HG03342 (cell line): ENCODE measurements around the gene CAPN15.
A peak's percentile ranks its signal among the peaks of the same experiment; 100 is the strongest.
"Not testable (repeated sequence)": the region's sequence is repeated elsewhere in the genome, so short reads cannot be mapped to it uniquely, and the experiment has no call there.

Experiments used
- ATAC-seq: cut with Tn5 transposase; IDR thresholded peaks from one replicate; pipeline ENCODE4 v1.9.1; 2021; ENCODE audit warnings: mild to moderate bottlenecking, moderate library complexity; ENCODE audit not compliant: unreplicated experiment

The CAPN15 gene

GRCh38 chr16:527015-527903 lies at the start of gene CAPN15:
Gene CAPN15 (plus strand): TSS chr16:527712. CDS start chr16:546839, 19,127 bp downstream.
- peak; percentile 59 for ATAC-seq

GRCh38 chr16:478287-478686 lies 49.2 kb upstream of the CAPN15 start:
- not testable (repeated sequence) for ATAC-seq

- ATAC-seq: no peak
Observed at GRCh38 chr16:482468-483185, 44.9 kb upstream of the CAPN15 start.

- no peak for ATAC-seq
Observed at GRCh38 chr16:483341-484075, 44.0 kb upstream of the CAPN15 start.

GRCh38 chr16:489606-490005 lies 37.9 kb upstream of the CAPN15 start:
- no peak for ATAC-seq

- no peak for ATAC-seq
Observed at GRCh38 chr16:490768-491167, 36.7 kb upstream of the CAPN15 start.

GRCh38 chr16:491220-491919 lies 36.1 kb upstream of the CAPN15 start:
- no peak for ATAC-seq

- ATAC-seq: no peak
Observed at GRCh38 chr16:492211-492875, 35.2 kb upstream of the CAPN15 start.

- not testable (repeated sequence) for ATAC-seq
Observed at GRCh38 chr16:494676-495075, 32.8 kb upstream of the CAPN15 start.

- no peak for ATAC-seq
Observed at GRCh38 chr16:495127-495748, 32.3 kb upstream of the CAPN15 start.

GRCh38 chr16:496097-496886 lies 31.2 kb upstream of the CAPN15 start:
- ATAC-seq: no peak

- no peak for ATAC-seq
Observed at GRCh38 chr16:497258-497657, 30.3 kb upstream of the CAPN15 start.

- ATAC-seq: no peak
Observed at GRCh38 chr16:499924-500323, 27.6 kb upstream of the CAPN15 start.

GRCh38 chr16:500709-501108 lies 26.8 kb upstream of the CAPN15 start:
- no peak for ATAC-seq

- no peak for ATAC-seq
Observed at GRCh38 chr16:502179-502943, 25.2 kb upstream of the CAPN15 start.

GRCh38 chr16:503150-504071 lies 24.1 kb upstream of the CAPN15 start:
- ATAC-seq: no peak
